Keratinocyte (primary cell): ENCODE measurements around the gene LSM7. TPM values are rescaled to one million over a fixed set of nuclear protein-coding genes. Genes with fewer than 3 reads are reported as not detected.
"Not testable (repeated sequence)": the region's sequence is repeated elsewhere in the genome, so short reads cannot be mapped to it uniquely, and the experiment has no call there.

ENCODE experiments used
- DNase-seq: peaks from one replicate; pipeline ENCODE4 v3.0.0-alpha.2; 2011; ENCODE audit warnings: low read depth, missing footprints, low spot score
- FAIRE-seq: peaks from 2 replicates; lab custom pipeline; 2011; peaks lifted over from hg19 to GRCh38; lab: Jason Lieb, UNC
- H2AFZ ChIP-seq: 2 replicates; pipeline ENCODE4 v1.6.0; 2012; ENCODE audit warnings: low read length, control low read depth, inconsistent platforms; ENCODE audit not compliant: control insufficient read depth
- H3K27ac ChIP-seq: 2 replicates; pipeline ENCODE4 v1.5.1; 2011; ENCODE audit warnings: low read length; ENCODE audit not compliant: control insufficient read depth, insufficient read depth
- H3K27me3 ChIP-seq: 3 replicates; pipeline ENCODE4 v1.6.0; 2011; ENCODE audit warnings: low read length; ENCODE audit not compliant: control insufficient read depth, insufficient read depth; ENCODE audit errors: extremely low read depth
- H3K36me3 ChIP-seq, 2 experiments: 2 replicates in 1 of 2; 3 replicates in 1 of 2; pipeline ENCODE4 v1.5.1; 2011; ENCODE audit warnings: low read length in 2 of 2, mild to moderate bottlenecking in 1 of 2; ENCODE audit not compliant: control insufficient read depth in 2 of 2, insufficient read depth in 2 of 2; ENCODE audit errors: extremely low read depth in 1 of 2
- H3K4me1 ChIP-seq: 3 replicates; pipeline ENCODE4 v1.5.1; 2011; ENCODE audit warnings: low read length; ENCODE audit not compliant: control insufficient read depth, insufficient read depth; ENCODE audit errors: extremely low read depth
- H3K4me2 ChIP-seq: 3 replicates; pipeline ENCODE4 v1.6.0; 2011; ENCODE audit warnings: low read depth, low read length; ENCODE audit not compliant: control insufficient read depth, insufficient read depth; ENCODE audit errors: extremely low read depth
- H3K4me3 ChIP-seq, 3 experiments: fragments of 200-600 bp in 1 of 3; sonication (generic) in 1 of 3; 2 replicates in 2 of 3; 3 replicates in 1 of 3; pipeline ENCODE4 v1.5.1; 2011 to 2016; ENCODE audit warnings: low read length in 3 of 3, mild to moderate bottlenecking in 3 of 3, control low read depth in 2 of 3, inconsistent platforms in 1 of 3, low read depth in 1 of 3, mixed read lengths in 1 of 3, mixed run types in 1 of 3, moderate library complexity in 1 of 3; ENCODE audit not compliant: control insufficient read depth in 2 of 3, insufficient read depth in 2 of 3; ENCODE audit errors: extremely low read depth in 1 of 3
- H3K79me2 ChIP-seq: 2 replicates; pipeline ENCODE4 v1.6.0; 2012; ENCODE audit warnings: low read length; ENCODE audit not compliant: control insufficient read depth, insufficient read depth
- H3K9ac ChIP-seq: 3 replicates; pipeline ENCODE4 v1.6.0; 2011; ENCODE audit warnings: low read length; ENCODE audit not compliant: control insufficient read depth, insufficient read depth; ENCODE audit errors: extremely low read depth
- H3K9me1 ChIP-seq: 3 replicates; pipeline ENCODE4 v1.6.0; 2011; ENCODE audit warnings: low read length; ENCODE audit not compliant: control insufficient read depth, insufficient read depth; ENCODE audit errors: extremely low read depth
- H3K9me3 ChIP-seq: 2 replicates; pipeline ENCODE4 v1.5.1; 2012; ENCODE audit warnings: low read depth, low read length; ENCODE audit not compliant: control insufficient read depth
- H4K20me1 ChIP-seq: 3 replicates; pipeline ENCODE4 v1.6.0; 2011; ENCODE audit warnings: low read length; ENCODE audit not compliant: control insufficient read depth, insufficient read depth; ENCODE audit errors: extremely low read depth
- EZH2 ChIP-seq: IDR thresholded peaks from one replicate; pipeline ENCODE4 v1.6.1; 2012; ENCODE audit warnings: inconsistent platforms, mild to moderate bottlenecking, low read length, moderate library complexity
- dilution Hi-C: fragments of 300-500 bp; cut with MboI; formaldehyde crosslinking; loops from one replicate; pipeline ENCODE4 v1.7.0; 2020; ENCODE audit warnings: low sequenced_read_pairs; ENCODE audit not compliant: extremely low pct_ligation_motif_present
- polyA plus RNA-seq, 5 experiments: library from polyadenylated mRNA; depleted of rRNA in 3 of 5; stranded (reverse) in 3 of 5; stranded (forward) in 1 of 5; unstranded in 1 of 5; fragments of >200 nt; gene quantifications; 1 replicate in 1 of 5; 2 replicates in 3 of 5; 3 replicates in 1 of 5; pipeline versions ENCODE4 v1.2.1 to v1.2.3, GENCODE V29; 2011 to 2012; ENCODE audit warnings: missing spikeins in 2 of 5, low read depth in 1 of 5, low replicate concordance in 1 of 5
- TF ChIP-seq, protein P1 (sequence below), 3 experiments: IDR thresholded peaks in 1 of 3; conservative IDR thresholded peaks in 1 of 3; optimal IDR thresholded peaks in 1 of 3; 2 replicates in 2 of 3; 3 replicates in 1 of 3; pipeline versions ENCODE3 to v1.5.1; 2011; ENCODE audit warnings: low read length in 3 of 3, mild to moderate bottlenecking in 3 of 3, moderate library complexity in 2 of 3, control low read depth in 1 of 3, inconsistent platforms in 1 of 3; ENCODE audit not compliant: insufficient read depth in 2 of 3; ENCODE audit errors: extremely low read depth in 1 of 3

Gene LSM7
- polyA plus RNA-seq, 1 donor (not counting 4 experiments of a cell fraction or from before 2014, with no cell fraction given) = 243 TPM

DNA sequence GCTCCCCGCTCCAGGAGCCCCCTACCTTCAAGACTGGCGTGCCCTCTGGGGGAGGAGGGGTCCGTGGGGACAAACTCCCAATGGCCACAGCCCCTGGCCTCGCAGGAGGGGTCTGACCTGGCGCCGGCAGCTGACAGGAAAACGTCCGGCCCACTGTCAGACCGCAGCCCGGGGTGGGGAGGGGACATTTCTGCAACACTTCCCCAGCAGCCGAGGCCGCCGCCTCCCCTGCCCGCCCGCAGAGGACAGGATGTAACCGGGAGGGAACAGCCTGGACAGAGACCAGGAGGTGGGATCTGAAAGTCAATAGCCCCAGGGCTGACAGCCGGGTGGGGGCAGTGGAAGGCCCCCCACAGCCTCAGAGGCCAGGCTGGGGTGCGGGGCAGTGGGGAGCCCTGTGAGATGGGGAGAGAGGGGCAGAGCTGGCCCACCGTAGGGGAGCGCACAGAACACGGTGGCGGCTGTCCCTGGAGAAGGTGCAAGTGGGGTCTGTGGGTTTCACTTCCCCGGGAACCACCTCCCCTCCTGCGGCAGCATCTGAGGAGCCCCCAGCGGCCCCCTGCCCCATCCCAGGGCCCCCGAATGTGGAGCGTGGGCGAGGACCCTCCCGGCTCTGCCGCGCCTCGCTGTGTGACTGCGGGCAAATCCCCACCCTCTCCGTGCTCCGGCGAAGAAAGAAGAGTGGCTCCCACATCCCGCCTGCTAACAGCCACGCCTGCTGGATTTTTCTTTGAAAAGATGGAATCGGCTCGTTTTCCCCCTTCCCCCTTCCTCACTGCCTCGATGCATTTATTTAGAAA is 46.1 kb downstream of the LSM7 start, which contains the start of gene PEAK3:
PEAK3 (minus strand) TSS at position 114 of the 800 bp plus-strand sequence. CDS start 1,244 bp downstream, outside the sequence.
- TF ChIP-seq, protein P1, sequence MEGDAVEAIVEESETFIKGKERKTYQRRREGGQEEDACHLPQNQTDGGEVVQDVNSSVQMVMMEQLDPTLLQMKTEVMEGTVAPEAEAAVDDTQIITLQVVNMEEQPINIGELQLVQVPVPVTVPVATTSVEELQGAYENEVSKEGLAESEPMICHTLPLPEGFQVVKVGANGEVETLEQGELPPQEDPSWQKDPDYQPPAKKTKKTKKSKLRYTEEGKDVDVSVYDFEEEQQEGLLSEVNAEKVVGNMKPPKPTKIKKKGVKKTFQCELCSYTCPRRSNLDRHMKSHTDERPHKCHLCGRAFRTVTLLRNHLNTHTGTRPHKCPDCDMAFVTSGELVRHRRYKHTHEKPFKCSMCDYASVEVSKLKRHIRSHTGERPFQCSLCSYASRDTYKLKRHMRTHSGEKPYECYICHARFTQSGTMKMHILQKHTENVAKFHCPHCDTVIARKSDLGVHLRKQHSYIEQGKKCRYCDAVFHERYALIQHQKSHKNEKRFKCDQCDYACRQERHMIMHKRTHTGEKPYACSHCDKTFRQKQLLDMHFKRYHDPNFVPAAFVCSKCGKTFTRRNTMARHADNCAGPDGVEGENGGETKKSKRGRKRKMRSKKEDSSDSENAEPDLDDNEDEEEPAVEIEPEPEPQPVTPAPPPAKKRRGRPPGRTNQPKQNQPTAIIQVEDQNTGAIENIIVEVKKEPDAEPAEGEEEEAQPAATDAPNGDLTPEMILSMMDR (optimal IDR thresholded peaks at IDR 0.05 in 1 of 3, IDR thresholded peaks at IDR 0.05 in 1 of 3, conservative IDR thresholded peaks at IDR 0.05 in 1 of 3; ENCODE audit: extremely low read depth in 1 of 3, insufficient read depth in 2 of 3, low read length in 3 of 3) = no peak
- no peak for TF ChIP-seq EZH2
- H3K9ac ChIP-seq = no peak within 1 kb of the TSS

GRCh38 chr19:2281265-2282061 is 46.9 kb downstream of the LSM7 start:
- dilution Hi-C loops, H3K9ac ChIP-seq, H3K4me3 ChIP-seq, H3K9me3 ChIP-seq, H3K27ac ChIP-seq, H4K20me1 ChIP-seq, H3K36me3 ChIP-seq, H3K79me2 ChIP-seq, H3K27me3 ChIP-seq, H3K9me1 ChIP-seq, H3K4me2 ChIP-seq, H2AFZ ChIP-seq, DNase-seq, H3K4me1 ChIP-seq, FAIRE-seq: not testable (repeated sequence)

More for the DNA sequence above, 46.1 kb downstream of the LSM7 start, which contains the start of gene PEAK3:
- no peaks in the 10 kb centered on the region for H3K36me3 ChIP-seq
- no peaks in the 10 kb centered on the region for H3K4me1 ChIP-seq
- no peaks in the 10 kb centered on the region for H3K9me3 ChIP-seq
- no peak within 1 kb of the TSS for H2AFZ ChIP-seq
- DNase-seq = no peak
- no peaks in the 10 kb centered on the region for H4K20me1 ChIP-seq
- no peak for FAIRE-seq
- no peak within 1 kb of the TSS for H3K4me3 ChIP-seq
- no peak within 1 kb of the TSS for H3K4me2 ChIP-seq
- H3K27me3 ChIP-seq = no peaks in the 10 kb centered on the region
- H3K9me1 ChIP-seq = no peaks in the 10 kb centered on the region
- dilution Hi-C loops = no loop called here
- H3K79me2 ChIP-seq = no peaks in the 10 kb centered on the region
- no peak within 1 kb of the TSS for H3K27ac ChIP-seq
